NCI-H2196 (cell line): Measurements from ENCODE around the gene TBCEL.
"Not testable (repeated sequence)": the region's sequence is repeated elsewhere in the genome, so short reads cannot be mapped to it uniquely, and the experiment has no call there.

Experiments
- DNase-seq: peaks from one replicate; lab custom pipeline; 2025; ENCODE audit not compliant: unreplicated experiment; lab: John Stamatoyannopoulos, UW

The TBCEL gene

DNA sequence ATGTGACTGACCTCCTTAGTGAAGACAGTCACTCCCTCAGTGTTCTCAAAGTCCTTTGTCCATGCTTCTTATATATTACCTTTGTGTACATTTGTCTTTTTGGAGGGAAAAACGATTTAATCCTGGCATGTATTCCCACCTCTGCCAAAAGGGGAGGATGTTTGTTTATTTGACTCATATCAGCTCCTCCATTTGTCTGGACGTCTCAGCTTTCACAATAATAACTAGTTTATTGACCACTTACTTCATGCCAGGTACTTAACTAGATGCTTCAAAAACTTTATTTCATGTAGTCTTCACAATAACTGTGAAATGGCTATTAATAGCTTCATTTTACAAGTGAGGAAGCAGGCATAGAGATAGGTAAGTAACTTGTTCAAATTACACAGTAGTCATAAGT is 5.3 kb downstream of the TBCEL start:
- DNase-seq: no peak

DNA sequence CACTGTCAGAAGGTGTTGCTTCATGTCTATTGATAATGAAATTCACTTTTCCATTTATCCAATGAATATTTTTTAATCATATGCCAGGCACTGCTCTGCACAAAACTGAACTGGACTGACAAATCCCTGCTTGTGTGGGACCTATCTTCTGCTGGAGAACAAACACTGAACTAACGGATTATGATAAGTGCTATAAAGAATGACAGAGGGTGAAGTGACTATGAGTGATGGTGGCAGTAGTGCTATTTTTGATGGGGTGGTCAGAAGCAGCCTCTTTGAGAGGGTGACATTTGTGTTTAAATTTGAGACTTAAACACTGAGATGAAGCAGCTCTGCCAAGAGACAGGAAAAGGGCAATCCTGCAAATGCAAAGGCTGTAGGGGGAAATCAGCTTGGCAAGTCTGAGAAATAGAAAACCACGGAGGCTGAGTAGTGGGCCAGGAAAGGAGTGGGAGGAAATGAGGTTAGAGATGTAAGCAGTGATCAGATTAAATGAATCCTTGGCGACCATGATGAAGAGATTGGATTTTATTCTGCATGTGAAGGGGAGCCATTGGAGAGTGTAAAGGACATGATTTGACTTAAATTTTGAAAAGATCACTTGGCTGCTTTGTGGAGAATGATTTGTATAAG is 6.0 kb downstream of the TBCEL start:
- no peak for DNase-seq

DNA sequence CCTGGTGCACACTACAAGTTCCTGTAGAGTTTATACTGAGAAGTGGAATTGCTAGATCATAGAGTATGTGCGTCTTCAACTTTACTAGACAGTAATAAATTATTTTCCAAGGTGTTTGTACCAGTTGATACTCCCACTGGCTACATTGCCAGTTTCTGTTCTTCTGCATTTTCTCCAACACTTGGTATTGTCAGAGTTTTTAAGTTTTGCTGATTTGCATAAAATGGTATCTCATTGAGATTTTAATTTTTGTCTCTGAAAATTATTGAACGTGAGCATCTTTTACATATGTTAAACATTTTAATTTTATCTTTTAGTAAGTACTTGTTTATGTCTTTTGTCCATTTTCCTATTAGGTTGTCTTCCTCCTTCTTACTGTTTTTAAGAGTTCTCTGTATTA is 7.3 kb downstream of the TBCEL start:
- no peak for DNase-seq

DNA sequence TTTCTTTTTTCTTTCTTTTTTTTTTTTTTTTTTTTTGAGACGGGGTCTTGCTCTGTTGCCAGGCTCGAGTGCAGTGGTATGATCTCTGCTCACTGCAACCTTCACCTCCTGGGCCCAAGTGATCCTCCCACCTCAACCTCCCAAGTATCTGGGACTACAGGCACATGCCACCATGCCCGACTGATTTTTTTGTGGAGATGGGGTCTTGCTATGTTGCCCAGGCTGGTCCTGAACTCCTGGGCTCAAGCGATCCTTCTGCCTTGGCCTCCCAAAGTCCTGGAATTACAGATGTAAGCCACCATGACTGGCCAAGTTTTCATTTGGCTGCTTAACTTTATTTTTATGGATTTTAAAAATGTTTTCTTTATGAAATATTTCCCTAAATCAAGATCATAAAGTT is 7.7 kb downstream of the TBCEL start:
- DNase-seq: not testable (repeated sequence)

DNA sequence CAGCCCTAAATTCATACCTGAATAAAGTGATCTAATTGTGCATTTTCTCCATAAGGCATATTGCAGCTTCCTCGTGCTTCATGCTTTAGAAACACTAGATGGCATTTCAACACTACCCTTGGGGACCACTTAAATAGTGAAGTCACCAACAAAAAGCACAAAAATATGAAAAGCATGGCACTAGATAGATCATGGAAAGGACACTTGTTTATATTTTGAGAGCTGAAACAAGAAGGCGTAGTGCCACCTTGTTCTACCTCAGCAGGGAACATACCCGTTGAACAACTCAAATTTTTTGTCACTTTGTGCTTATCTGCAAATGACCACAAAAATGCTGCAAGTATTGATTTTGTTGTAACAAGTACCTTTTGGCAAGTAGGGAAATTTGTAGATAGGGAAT is 8.6 kb downstream of the TBCEL start:
- no peak for DNase-seq

DNA sequence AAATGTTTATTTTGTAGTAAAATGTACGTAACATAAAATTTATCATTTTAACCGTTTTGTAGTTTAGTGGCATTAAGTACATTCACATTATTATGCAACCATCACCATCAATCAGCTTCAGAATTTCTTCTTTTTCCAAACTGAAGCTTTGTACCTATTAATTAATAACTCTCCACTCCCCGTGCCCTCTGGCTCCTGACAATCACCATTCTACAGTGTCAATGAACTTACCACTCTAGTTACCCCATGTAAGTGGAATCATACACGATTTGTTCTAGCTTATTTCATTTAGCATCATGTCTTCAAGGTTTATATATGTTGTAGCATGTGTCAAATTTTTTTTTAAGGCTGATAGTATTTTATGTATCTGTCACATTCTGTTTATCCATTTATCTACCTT is 9.7 kb downstream of the TBCEL start:
- no peak for DNase-seq

DNA sequence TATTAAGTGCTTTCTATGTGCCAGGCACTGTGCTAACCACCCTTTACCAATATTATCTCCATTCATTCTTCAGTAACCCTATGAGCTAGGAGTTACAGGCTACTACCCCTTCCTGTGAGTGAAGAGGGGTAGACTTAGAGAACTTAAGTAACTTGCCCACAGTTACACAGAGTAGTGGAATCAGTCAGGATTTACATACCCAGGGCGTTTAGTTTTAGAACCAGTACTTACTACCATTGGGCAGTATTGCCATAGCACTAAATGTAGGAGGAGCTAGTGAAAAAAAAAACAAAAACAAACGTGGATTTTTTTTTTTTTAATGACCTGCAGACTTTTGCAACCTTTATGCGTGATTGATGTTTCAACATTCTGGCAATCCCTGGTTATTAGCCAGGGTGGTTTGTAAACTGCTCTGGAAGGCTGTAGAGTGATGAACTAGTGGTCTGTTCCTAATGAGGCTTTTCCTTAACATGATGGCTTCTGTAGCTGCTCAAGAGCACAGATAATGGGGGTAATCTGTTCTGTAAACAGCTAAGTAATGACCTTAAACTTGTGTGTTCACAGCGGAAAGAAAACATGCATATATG is 11.4 kb downstream of the TBCEL start:
- DNase-seq: no peak

DNA sequence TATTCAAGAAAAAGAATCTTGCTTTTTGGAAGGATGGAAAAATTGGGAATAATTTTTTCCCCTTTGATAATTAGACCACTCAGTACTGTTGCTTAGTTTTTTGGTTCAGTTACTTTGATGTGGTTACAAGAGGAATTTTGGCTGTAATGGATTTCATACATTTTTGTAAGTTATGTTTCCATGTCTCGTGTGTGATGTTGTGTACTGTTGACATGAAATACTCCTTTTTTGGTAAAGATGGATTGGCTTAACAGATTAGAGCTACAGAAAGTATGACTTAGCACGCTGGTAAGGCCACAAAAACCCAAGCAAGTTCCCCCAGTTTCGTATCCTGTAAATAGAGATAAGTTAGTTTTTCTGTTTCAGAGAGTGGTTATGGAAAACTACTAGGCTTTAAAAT is 11.9 kb downstream of the TBCEL start:
- no peak for DNase-seq

DNA sequence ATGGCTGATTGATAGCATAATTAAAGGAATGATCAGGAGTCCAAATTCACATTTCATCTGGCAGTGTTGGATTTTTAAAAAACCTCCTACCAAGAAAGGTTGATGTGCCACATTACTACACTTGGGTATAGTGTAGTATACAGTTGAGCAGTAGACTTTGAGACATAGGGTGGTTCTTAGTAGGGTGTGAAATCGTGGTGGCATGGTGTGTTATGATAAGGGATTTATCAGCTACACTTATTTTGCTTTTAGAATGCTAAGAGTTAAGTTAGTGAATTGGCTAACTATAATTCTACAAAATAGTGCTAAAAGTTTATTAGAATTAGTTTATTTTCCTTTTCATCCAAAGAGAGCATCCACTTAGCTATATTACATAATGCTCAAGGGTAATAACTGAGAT is 13.1 kb downstream of the TBCEL start:
- no peak for DNase-seq

DNA sequence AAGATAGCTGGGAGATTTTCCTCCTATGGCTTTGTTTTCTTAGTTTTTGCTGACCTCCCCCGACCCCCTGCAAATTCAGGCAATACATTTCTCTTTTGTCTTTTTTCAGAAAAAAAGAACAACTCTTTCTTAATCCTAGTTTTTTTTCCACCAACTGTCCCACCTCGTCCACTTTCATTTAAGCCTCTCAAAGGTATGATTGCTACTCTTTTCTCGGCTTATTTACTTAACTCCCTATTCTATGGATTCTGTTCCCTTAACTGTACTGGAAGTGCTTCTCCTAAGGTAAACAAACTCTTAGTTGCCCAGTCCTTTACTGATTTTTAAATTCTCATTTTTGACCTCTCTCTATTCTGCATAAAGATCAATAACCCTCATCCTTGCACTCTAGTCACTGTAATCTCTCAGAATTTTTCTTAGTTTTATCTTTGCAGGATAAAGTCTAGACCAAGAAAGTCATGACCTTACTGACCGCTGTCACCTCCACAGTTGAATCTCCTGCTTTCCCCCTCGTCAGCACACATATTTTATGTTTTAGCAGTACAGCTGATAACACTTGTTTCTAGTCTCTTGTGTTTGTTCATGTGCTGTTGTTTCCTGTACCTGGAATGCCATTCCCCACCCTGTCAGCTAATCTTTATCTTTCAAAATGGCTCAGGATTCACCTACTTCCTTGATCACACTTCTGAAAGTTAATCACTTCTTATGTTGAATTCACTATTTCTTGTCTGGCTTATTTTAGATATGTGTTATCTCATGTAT is 14.9 kb downstream of the TBCEL start:
- DNase-seq: no peak

DNA sequence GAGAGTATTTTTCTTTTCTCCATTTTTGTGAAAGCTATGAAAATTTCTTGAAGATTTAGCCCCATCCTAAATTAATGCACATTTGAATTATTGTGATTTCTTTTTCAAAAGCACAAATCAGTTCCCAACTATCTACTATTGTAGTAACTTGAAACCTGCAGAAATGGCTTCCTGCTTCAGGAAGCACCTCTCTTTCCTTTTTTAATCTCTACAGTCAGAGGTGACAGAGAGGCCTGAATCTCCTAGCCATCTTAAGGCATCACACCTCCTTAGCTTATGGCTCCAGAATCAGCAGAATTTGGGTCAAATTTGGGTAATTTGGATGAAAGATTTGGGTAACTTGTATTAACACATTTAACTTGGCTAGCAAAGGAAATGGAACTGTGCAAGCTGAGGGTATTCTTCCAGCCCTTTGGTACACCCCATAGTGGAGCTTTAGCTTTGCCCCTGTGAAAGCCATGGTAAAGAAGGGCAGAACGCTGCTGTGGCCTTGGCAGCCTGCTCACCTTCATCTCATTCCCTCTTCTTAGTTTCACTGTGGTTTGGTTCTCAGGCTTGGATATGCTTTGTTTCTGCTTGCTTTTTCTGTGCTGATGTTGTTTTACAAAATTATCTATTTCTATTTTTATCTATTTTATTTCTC is 16.2 kb downstream of the TBCEL start:
- no peak for DNase-seq

DNA sequence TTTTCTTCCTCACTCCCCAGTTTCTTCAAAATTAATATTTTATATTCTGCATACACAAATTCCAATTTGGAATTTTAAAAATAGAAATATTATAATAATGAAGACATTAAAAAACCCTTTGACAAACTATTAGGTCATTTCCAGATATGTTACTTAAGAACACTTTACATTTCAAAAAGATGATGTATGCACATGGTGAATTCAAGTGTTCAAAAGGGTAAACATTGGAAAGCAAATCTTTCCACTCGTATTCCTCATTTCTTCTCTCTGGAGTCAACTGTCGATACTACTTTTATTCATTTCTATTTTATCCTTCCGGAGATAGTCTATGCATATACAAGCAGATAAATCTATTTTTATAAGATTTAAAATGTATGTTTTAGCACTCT is 16.7 kb downstream of the TBCEL start:
- no peak for DNase-seq

DNA sequence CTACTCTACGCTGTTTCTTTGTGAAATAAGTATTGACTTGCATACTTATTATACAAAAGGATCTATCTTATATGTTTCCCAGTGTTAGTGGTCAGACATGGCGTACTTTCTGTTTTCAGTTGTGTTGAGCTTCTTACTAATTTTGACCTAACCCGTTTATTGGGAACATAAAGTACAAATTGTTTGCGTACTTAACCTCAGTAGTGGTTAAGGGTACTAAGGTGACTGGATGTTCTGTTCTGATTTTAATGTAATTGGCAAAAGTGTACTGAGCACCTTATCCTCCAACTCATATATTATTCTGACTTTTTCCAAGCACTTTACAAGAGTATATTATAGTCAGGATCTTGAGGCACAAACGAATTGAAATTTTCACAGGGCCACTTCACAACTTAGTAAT is 17.2 kb downstream of the TBCEL start:
- no peak for DNase-seq

DNA sequence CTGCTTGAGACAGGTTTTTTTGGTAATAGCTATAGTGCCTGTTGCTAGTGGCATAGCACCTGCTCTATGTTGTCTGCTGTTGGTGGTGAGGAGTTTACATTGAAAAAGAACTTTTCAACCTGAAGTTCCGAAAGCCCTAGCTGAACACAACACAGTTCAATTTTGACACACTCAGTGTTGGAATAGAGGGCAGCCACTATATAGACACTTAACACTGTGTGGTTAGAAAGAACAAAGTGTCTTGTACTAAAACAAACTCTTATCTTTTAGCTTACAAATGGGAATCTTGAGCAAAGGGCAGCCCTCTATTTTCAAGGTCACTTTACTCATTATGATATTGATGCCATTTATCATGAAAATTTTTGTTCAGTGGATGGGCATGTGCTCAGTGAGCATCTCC is 18.4 kb downstream of the TBCEL start:
- no peak for DNase-seq

DNA sequence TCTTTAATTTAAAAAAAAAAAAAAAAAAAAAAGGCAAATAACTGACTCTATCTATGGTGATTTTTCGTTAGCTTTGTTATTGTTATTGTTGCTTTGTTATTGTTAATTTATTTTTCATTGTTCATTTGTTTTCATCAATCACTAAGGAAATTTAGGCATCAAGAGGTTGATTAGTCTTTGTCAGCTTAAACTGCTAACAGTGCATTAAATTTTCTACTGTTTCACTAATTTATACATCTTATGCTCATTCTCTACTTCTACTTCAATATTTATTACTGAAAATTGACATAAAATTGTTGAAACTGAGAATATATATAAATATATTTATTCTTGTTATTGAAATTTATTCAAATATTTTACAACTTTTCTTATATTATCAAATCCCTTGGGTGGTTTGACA is 24.0 kb downstream of the TBCEL start:
- no peak for DNase-seq

DNA sequence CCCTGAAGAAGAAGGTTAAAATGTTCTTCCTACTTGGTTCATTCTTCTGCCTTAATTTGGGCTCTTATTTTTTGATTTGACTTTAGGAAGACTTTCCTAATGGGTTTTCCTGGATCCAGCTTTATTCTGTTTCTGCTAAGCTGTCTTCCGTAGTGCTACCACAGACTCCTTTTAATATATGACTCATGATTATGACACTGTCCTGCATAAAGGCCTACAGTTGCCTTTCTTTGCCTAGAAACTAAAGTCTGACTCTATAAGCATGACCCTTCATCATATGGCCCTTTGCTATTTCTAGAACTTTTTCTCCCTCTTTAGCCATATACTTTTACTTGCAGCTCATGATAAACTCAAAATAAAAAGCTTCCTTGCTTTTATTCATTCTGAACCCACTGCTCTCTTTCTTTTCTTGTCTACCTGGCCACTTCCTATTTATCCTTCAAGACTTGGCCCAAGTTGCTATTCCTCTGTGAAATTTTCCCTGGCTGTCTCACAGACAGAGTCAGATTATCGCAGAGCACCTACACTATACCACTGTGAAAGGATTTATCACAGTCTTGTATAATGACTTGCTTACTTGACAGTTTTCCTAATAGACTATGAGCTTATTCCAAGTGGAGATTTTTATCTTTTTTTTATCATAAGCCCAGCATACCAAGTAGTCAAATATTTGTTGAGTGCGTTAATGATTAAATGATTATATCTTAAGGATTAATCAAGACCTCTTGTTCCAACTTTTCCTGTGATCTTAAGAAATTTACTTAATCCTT is 24.7 kb downstream of the TBCEL start:
- DNase-seq: no peak

DNA sequence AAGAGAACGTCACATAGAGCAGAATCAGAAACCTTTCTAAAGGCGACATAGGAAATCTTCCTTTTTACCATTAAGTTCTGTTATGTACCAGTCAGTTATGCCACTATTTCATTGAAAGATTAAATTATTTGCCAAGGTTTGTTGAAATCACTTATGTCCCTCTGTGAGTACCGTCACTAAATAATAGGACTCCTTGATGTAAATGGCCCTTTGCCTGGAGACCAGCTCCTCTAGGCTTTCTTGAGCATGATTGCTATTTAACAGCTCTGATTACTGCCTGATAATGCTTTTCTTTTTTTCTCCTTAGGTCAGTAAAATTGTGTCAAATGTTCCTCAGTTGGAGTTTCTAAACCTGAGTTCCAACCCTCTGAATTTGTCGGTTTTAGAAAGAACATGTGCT is 29.3 kb downstream of the TBCEL start:
- DNase-seq: no peak

DNA sequence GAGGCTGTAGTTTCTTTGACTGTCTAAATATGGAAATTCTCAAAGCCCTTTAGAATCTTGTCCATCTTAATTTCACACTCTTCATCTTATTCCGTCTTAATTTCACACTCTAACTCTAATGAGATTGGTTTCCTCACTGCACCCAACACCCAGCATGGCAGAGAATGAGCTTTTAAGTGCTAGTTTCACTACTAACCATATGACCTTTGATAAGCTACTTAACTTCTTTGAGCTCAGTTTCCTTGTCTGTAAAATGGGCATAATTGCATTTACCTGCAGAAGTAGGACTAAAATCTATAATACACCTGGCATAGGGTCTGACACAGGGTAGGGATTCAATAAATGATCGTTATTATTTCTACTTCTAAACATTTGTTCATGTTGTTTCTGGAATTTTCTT is 30.4 kb downstream of the TBCEL start:
- DNase-seq: no peak

DNA sequence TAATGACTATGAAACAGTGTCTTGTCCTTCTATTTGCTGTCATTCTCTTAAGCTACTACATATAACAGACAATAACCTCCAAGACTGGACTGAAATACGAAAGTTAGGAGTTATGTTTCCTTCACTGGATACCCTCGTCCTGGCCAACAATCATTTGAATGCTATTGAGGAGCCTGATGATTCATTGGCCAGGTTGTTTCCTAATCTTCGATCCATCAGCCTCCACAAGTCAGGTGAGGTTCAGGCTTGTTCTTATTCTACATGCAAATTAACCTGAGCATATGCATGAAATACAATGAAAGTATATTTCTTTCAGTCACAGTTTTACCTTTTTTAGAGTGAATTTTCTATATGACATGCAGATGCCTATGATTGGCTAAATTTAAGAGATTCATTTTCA is 31.2 kb downstream of the TBCEL start:
- DNase-seq: no peak

DNA sequence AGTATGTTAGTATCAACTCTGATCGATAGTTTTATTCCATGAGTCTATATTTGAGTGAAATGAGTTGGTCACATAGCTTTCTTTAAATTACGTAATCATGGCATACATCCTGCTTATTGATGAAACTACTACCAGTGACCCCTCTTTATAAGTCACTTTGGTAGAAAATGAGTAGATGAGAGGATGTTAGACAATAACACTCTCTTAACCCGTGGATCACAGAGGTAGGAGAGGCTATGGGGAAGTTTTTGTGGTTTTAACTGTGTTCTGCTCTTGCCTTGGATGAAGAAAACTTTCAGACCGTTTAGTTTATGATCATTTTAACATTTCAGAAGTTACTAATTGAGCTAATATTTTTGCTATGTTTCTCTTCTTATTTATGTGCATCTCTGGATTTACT is 34.0 kb downstream of the TBCEL start:
- DNase-seq: no peak

DNA sequence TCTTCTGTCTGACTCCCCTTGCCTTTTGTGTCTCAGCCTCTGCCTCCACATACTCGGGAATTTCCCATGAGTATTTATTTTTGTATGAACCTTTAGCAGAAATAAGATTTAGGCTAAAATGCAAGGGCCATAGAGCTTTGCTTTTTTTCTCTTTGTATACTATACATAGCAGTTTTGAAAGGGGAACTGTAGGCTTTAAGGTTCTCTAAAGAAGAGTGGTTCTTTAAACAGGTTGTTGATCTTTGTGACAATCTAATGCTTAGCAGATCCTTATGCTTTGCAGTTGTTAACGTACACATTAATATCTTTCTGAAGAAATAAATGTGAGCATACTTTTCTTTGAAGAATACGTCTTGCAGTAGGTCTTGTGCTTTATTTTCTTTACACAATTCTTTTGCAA is 35.0 kb downstream of the TBCEL start:
- DNase-seq: no peak
